BLaER1 treated with 17β-estradiol and CSF1 and Interleukin-3, amounts not matched to agents 10 nM and 100 nM (cell line): ENCODE measurements around the gene FHIT.

Source experiments
- H3K27ac ChIP-seq, 11 experiments: shearing (Covaris generic); formaldehyde crosslinking; 2 replicates each; pipeline ENCODE4 v1.8.1; 2022
- H3K27me3 ChIP-seq, 11 experiments: shearing (Covaris generic); formaldehyde crosslinking; 2 replicates each; pipeline ENCODE4 v1.8.1; 2022
- H3K36me3 ChIP-seq, 11 experiments: shearing (Covaris generic); formaldehyde crosslinking; 2 replicates each; pipeline ENCODE4 v1.8.1; 2022
- H3K4me1 ChIP-seq, 10 experiments: shearing (Covaris generic); formaldehyde crosslinking; 2 replicates each; pipeline ENCODE4 v1.8.1; 2022
- H3K4me2 ChIP-seq, 11 experiments: shearing (Covaris generic); formaldehyde crosslinking; 2 replicates each; pipeline ENCODE4 v1.8.1; 2022
- H3K4me3 ChIP-seq, 10 experiments: shearing (Covaris generic); formaldehyde crosslinking; 2 replicates each; pipeline ENCODE4 v1.8.1; 2022
- H3K9ac ChIP-seq, 11 experiments: shearing (Covaris generic); formaldehyde crosslinking; 2 replicates each; pipeline ENCODE4 v1.8.1; 2022
- H3K9me3 ChIP-seq, 11 experiments: shearing (Covaris generic); formaldehyde crosslinking; replicated peaks in 1 of 11; 2 replicates each; pipeline ENCODE4 v1.8.1; 2022
- H4K20me1 ChIP-seq, 11 experiments: shearing (Covaris generic); formaldehyde crosslinking; 2 replicates each; pipeline ENCODE4 v1.8.1; 2022
- Cebpa-rat ChIP-seq, 11 experiments: shearing (Covaris generic); IDR thresholded peaks; 2 replicates each; pipeline ENCODE4 v1.8.1; 2022

FHIT gene

GRCh38 chr3:61236556-61236955 lies 14.7 kb downstream of the FHIT start:
- H3K4me3 ChIP-seq: no peak overlapping the region
- H3K9ac ChIP-seq: no peak overlapping the region
- no peaks in the 10 kb centered on the region for H3K27me3 ChIP-seq
- TF ChIP-seq Cebpa-rat (IDR thresholded peaks at IDR 0.05): no peak
- H4K20me1 ChIP-seq: no peaks in the 10 kb centered on the region
- no peaks in the 10 kb centered on the region for H3K9me3 ChIP-seq
- peaks cover 0 to 16% (median 10%) of the 10 kb centered on the region in 10 experiments; a peak in 15 of 20 replicates for H3K4me1 ChIP-seq
- H3K27ac ChIP-seq: no peak overlapping the region
- H3K36me3 ChIP-seq: no peaks in the 10 kb centered on the region
- H3K4me2 ChIP-seq: peak overlapping the region in 2 of 11 experiments; percentile 11 to 28; a peak in 2 of 22 replicates

- Histone ChIP-seq H3K27me3 (no peaks in the 10 kb centered on the region), H3K36me3 (no peaks in the 10 kb centered on the region), H3K9ac (no peak overlapping the region), H3K4me2 (peak overlapping the region in 8 of 11 experiments; percentile 11 to 62 (median 40); a peak in 14 of 22 replicates), H3K27ac (no peak overlapping the region), H3K4me1 (peaks cover 0 to 16% (median 10%) of the 10 kb centered on the region in 10 experiments; a peak in 15 of 20 replicates), H4K20me1 (no peaks in the 10 kb centered on the region), H3K4me3 (no peak overlapping the region), H3K9me3 (no peaks in the 10 kb centered on the region)
- TF ChIP-seq Cebpa-rat (IDR thresholded peaks at IDR 0.05): no peak
Measured at GRCh38 chr3:61233746-61234145, 17.5 kb downstream of the FHIT start.

- H3K9me3 ChIP-seq: no peaks in the 10 kb centered on the region
- TF ChIP-seq Cebpa-rat (IDR thresholded peaks at IDR 0.05): no peak
Measured at GRCh38 chr3:61231693-61232092, 19.6 kb downstream of the FHIT start.

GRCh38 chr3:61227799-61228198 lies 23.5 kb downstream of the FHIT start:
- H4K20me1 ChIP-seq: no peaks in the 10 kb centered on the region; a peak in 1 of 22 replicates
- no peak overlapping the region for H3K4me3 ChIP-seq
- H3K27me3 ChIP-seq: no peaks in the 10 kb centered on the region
- TF ChIP-seq Cebpa-rat (IDR thresholded peaks at IDR 0.05): no peak
- H3K9me3 ChIP-seq: no peaks in the 10 kb centered on the region
- no peak overlapping the region for H3K27ac ChIP-seq
- H3K36me3 ChIP-seq: no peaks in the 10 kb centered on the region
- no peak overlapping the region for H3K9ac ChIP-seq
- H3K4me2 ChIP-seq: no peak overlapping the region
- H3K4me1 ChIP-seq: peaks cover 0 to 9% (median 0%) of the 10 kb centered on the region in 10 experiments; a peak in 5 of 20 replicates

More at GRCh38 chr3:61231693-61232092, 19.6 kb downstream of the FHIT start:
- no peak overlapping the region for H3K4me3 ChIP-seq
- H3K4me1 ChIP-seq: peaks cover 0 to 16% (median 10%) of the 10 kb centered on the region in 10 experiments; a peak in 15 of 20 replicates
- H4K20me1 ChIP-seq: no peaks in the 10 kb centered on the region; a peak in 1 of 22 replicates
- H3K36me3 ChIP-seq: no peaks in the 10 kb centered on the region
- no peak overlapping the region for H3K9ac ChIP-seq
- H3K4me2 ChIP-seq: no peak overlapping the region
- no peaks in the 10 kb centered on the region for H3K27me3 ChIP-seq
- no peak overlapping the region for H3K27ac ChIP-seq

GRCh38 chr3:61226166-61226686 lies 25.0 kb downstream of the FHIT start:
- no peaks in the 10 kb centered on the region for H3K36me3 ChIP-seq
- H3K4me1 ChIP-seq: peaks cover 0 to 9% (median 0%) of the 10 kb centered on the region in 10 experiments; a peak in 5 of 20 replicates
- no peak overlapping the region for H3K4me3 ChIP-seq
- H3K27ac ChIP-seq: no peak overlapping the region
- TF ChIP-seq Cebpa-rat (IDR thresholded peaks at IDR 0.05): no peak
- peak overlapping the region in 3 of 11 experiments; percentile 10 to 26 (median 22); a peak in 4 of 22 replicates for H3K4me2 ChIP-seq
- H3K9ac ChIP-seq: no peak overlapping the region
- no peaks in the 10 kb centered on the region for H3K9me3 ChIP-seq
- H3K27me3 ChIP-seq: no peaks in the 10 kb centered on the region
- no peaks in the 10 kb centered on the region; a peak in 1 of 22 replicates for H4K20me1 ChIP-seq

GRCh38 chr3:61224823-61225222 lies 26.4 kb downstream of the FHIT start:
- H3K9ac ChIP-seq: no peak overlapping the region
- no peak for TF ChIP-seq Cebpa-rat (IDR thresholded peaks at IDR 0.05)
- H3K27me3 ChIP-seq: no peaks in the 10 kb centered on the region
- no peak overlapping the region for H3K4me3 ChIP-seq
- H4K20me1 ChIP-seq: no peaks in the 10 kb centered on the region; a peak in 1 of 22 replicates
- H3K4me1 ChIP-seq: peaks cover 0 to 9% (median 0%) of the 10 kb centered on the region in 10 experiments; a peak in 5 of 20 replicates
- no peaks in the 10 kb centered on the region for H3K36me3 ChIP-seq
- no peak overlapping the region for H3K4me2 ChIP-seq
- no peak overlapping the region for H3K27ac ChIP-seq
- no peaks in the 10 kb centered on the region for H3K9me3 ChIP-seq

- TF ChIP-seq Cebpa-rat (IDR thresholded peaks at IDR 0.05): no peak
- no peak overlapping the region for H3K4me2 ChIP-seq
- H3K4me1 ChIP-seq: peaks cover 0 to 9% (median 0%) of the 10 kb centered on the region in 10 experiments; a peak in 5 of 20 replicates
- no peaks in the 10 kb centered on the region; a peak in 1 of 22 replicates for H4K20me1 ChIP-seq
- no peaks in the 10 kb centered on the region for H3K36me3 ChIP-seq
- no peak overlapping the region for H3K9ac ChIP-seq
- H3K4me3 ChIP-seq: no peak overlapping the region
- no peaks in the 10 kb centered on the region for H3K27me3 ChIP-seq
- H3K27ac ChIP-seq: no peak overlapping the region
- no peaks in the 10 kb centered on the region for H3K9me3 ChIP-seq
Measured at GRCh38 chr3:61223451-61223850, 27.8 kb downstream of the FHIT start.

GRCh38 chr3:61222467-61222866 lies 28.8 kb downstream of the FHIT start:
- no peak overlapping the region for H3K4me2 ChIP-seq
- H3K9me3 ChIP-seq: peaks cover 0 to under 1% (median 0%) of the 10 kb centered on the region in 11 experiments; a peak in 1 of 22 replicates
- H3K36me3 ChIP-seq: no peaks in the 10 kb centered on the region
- H3K4me3 ChIP-seq: no peak overlapping the region
- no peaks in the 10 kb centered on the region for H3K27me3 ChIP-seq
- TF ChIP-seq Cebpa-rat (IDR thresholded peaks at IDR 0.05): no peak
- no peak overlapping the region for H3K9ac ChIP-seq
- H4K20me1 ChIP-seq: no peaks in the 10 kb centered on the region; a peak in 1 of 22 replicates
- H3K4me1 ChIP-seq: peaks cover 0 to 9% (median 0%) of the 10 kb centered on the region in 10 experiments; a peak in 5 of 20 replicates
- no peak overlapping the region for H3K27ac ChIP-seq

DNA sequence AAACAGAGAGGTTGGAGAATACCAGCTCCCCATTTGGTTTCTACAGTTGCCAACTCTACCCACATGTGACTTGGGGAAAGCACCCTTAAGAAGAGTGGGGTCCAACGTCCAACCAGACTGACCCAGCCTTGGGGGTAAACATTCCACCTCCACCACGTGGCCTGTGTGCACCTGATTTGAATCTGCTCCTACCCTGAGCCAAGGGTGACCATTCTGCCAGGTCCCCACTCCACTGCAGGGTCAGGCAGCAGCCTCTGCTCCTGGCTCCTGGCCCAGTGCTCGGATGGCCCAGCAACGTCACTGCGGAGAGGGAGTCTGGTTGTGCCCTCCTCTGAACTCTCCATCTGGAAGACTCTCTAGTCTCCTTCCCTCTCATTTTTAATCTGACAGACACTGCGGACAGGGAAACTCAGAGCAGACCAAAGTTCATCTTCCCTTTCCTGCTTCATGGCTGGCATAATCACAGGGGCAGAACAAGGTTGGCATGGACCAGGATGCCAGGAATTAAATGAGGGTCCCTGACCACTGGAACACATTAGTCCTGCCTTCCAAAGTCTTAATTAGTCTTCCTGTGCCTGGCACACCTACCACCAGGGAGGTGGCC lies 29.4 kb downstream of the FHIT start:
- Histone ChIP-seq H4K20me1 (no peaks in the 10 kb centered on the region; a peak in 1 of 22 replicates), H3K9ac (no peak overlapping the region), H3K4me3 (no peak overlapping the region), H3K9me3 (peaks cover 0 to 5% (median 4%) of the 10 kb centered on the region in 11 experiments; a peak in 3 of 22 replicates), H3K27me3 (no peaks in the 10 kb centered on the region), H3K27ac (no peak overlapping the region), H3K36me3 (no peaks in the 10 kb centered on the region), H3K4me1 (peaks cover 0 to 9% (median 0%) of the 10 kb centered on the region in 10 experiments; a peak in 5 of 20 replicates), H3K4me2 (no peak overlapping the region)
- TF ChIP-seq Cebpa-rat (IDR thresholded peaks at IDR 0.05): no peak
